H9 (cell line): ENCODE measurements around the gene PBX4. TPM values are rescaled to one million over a fixed set of nuclear protein-coding genes. Genes with fewer than 3 reads are reported as not detected.

ENCODE experiments used
- DNase-seq: peaks from one replicate; pipeline ENCODE4 v3.0.0-alpha.2; 2017
- H2AFZ ChIP-seq: one replicate; pipeline ENCODE4 v1.6.1; 2013; ENCODE audit warnings: mild to moderate bottlenecking, low read length, control low read depth, moderate library complexity
- H2AK5ac ChIP-seq: 2 replicates; pipeline ENCODE4 v1.6.1; 2013; ENCODE audit warnings: low read length, control low read depth, mixed read lengths; ENCODE audit not compliant: insufficient read length
- H2BK120ac ChIP-seq: one replicate; pipeline ENCODE4 v1.6.1; 2013; ENCODE audit warnings: low read depth, mild to moderate bottlenecking, low read length, control low read depth, inconsistent platforms; ENCODE audit not compliant: poor library complexity, severe bottlenecking
- H2BK12ac ChIP-seq: 2 replicates; pipeline ENCODE4 v1.6.1; 2013; ENCODE audit warnings: low read length, control low read depth, mixed read lengths, low read depth; ENCODE audit not compliant: insufficient read length
- H2BK15ac ChIP-seq: 2 replicates; pipeline ENCODE4 v1.6.1; 2013; ENCODE audit warnings: low read depth, low read length, control low read depth
- H2BK20ac ChIP-seq: one replicate; pipeline ENCODE4 v1.6.1; 2013; ENCODE audit warnings: low read depth, mild to moderate bottlenecking, low read length, control low read depth, inconsistent platforms; ENCODE audit not compliant: poor library complexity, severe bottlenecking
- H2BK5ac ChIP-seq: 2 replicates; pipeline ENCODE4 v1.6.1; 2013; ENCODE audit warnings: low read length, control low read depth, mixed read lengths; ENCODE audit not compliant: insufficient read length
- H3K14ac ChIP-seq: 2 replicates; pipeline ENCODE4 v1.6.1; 2013; ENCODE audit warnings: low read length, control low read depth; ENCODE audit not compliant: insufficient read depth
- H3K18ac ChIP-seq: 2 replicates; pipeline ENCODE4 v1.6.1; 2013; ENCODE audit warnings: low read depth, mild to moderate bottlenecking, mixed read lengths, low read length, control low read depth; ENCODE audit not compliant: insufficient read length
- H3K23ac ChIP-seq: 2 replicates; pipeline ENCODE4 v1.6.1; 2013; ENCODE audit warnings: low read length, control low read depth, mixed read lengths, low read depth; ENCODE audit not compliant: insufficient read length
- H3K23me2 ChIP-seq: 2 replicates; pipeline ENCODE4 v1.6.1; 2013; ENCODE audit warnings: low read depth, mild to moderate bottlenecking, mixed read lengths, low read length, control low read depth; ENCODE audit not compliant: insufficient read length, poor library complexity, severe bottlenecking
- H3K27ac ChIP-seq: 2 replicates; pipeline ENCODE4 v1.5.1; 2013; ENCODE audit warnings: low read length, control low read depth, mixed read lengths, low read depth; ENCODE audit not compliant: insufficient read length
- H3K27me3 ChIP-seq: 2 replicates; pipeline ENCODE4 v1.6.1; 2013; ENCODE audit warnings: low read length, control low read depth, inconsistent platforms; ENCODE audit not compliant: insufficient read depth
- H3K4ac ChIP-seq: 2 replicates; pipeline ENCODE4 v1.6.1; 2013; ENCODE audit warnings: low read depth, mild to moderate bottlenecking, control low read depth, inconsistent platforms, low read length, moderate library complexity
- H3K4me1 ChIP-seq: 2 replicates; pipeline ENCODE4 v1.6.1; 2013; ENCODE audit warnings: low read length, control low read depth, inconsistent platforms; ENCODE audit not compliant: insufficient read depth
- H3K4me2 ChIP-seq: 2 replicates; pipeline ENCODE4 v1.6.1; 2013; ENCODE audit warnings: low read length, control low read depth, mixed read lengths; ENCODE audit not compliant: insufficient read length, insufficient read depth
- H3K56ac ChIP-seq: 2 replicates; pipeline ENCODE4 v1.6.1; 2013; ENCODE audit warnings: low read depth, mild to moderate bottlenecking, mixed read lengths, low read length, control low read depth; ENCODE audit not compliant: insufficient read length
- H3K79me1 ChIP-seq: 2 replicates; pipeline ENCODE4 v1.6.1; 2013; ENCODE audit warnings: low read depth, mild to moderate bottlenecking, moderate library complexity, low read length, control low read depth, inconsistent platforms; ENCODE audit not compliant: insufficient read depth, poor library complexity, severe bottlenecking
- H3K79me2 ChIP-seq: 2 replicates; pipeline ENCODE4 v1.6.1; 2013; ENCODE audit warnings: low read length, control low read depth, inconsistent platforms; ENCODE audit not compliant: insufficient read depth
- H3K9ac ChIP-seq: 2 replicates; pipeline ENCODE4 v1.6.1; 2013; ENCODE audit warnings: low read length, control low read depth, mixed read lengths; ENCODE audit not compliant: insufficient read length; ENCODE audit errors: extremely low read depth
- H3K9me3 ChIP-seq: one replicate; pipeline ENCODE4 v1.6.1; 2013; ENCODE audit warnings: low read depth, low read length, inconsistent platforms; ENCODE audit not compliant: control insufficient read depth
- H3T11ph ChIP-seq: one replicate; pipeline ENCODE4 v1.6.1; 2013; ENCODE audit warnings: mild to moderate bottlenecking, low read length, control low read depth, inconsistent platforms
- H4K20me1 ChIP-seq: one replicate; pipeline ENCODE4 v1.6.1; 2013; ENCODE audit not compliant: control insufficient read depth, insufficient read length, insufficient read depth
- H4K5ac ChIP-seq: 2 replicates; pipeline ENCODE4 v1.6.1; 2013; ENCODE audit warnings: low read depth, mild to moderate bottlenecking, mixed read lengths, low read length, control low read depth; ENCODE audit not compliant: insufficient read length
- H4K8ac ChIP-seq: replicated peaks from 2 replicates; pipeline ENCODE4 v1.6.1; 2013; ENCODE audit warnings: low read length, control low read depth, mixed read lengths, low read depth; ENCODE audit not compliant: insufficient read length
- H4K91ac ChIP-seq: 2 replicates; pipeline ENCODE4 v1.6.1; 2013; ENCODE audit warnings: low read depth, mild to moderate bottlenecking, moderate library complexity, mixed read lengths, low read length, control low read depth; ENCODE audit not compliant: insufficient read length
- H3K27ac Mint-ChIP-seq, 3 experiments: 2 replicates in 2 of 3; 3 replicates in 1 of 3; pipeline ENCODE4 v1.8.0; 2020 to 2021; ENCODE audit warnings: mixed read lengths in 3 of 3, mild to moderate bottlenecking in 1 of 3, moderate library complexity in 1 of 3
- H3K27me3 Mint-ChIP-seq: 2 replicates; pipeline ENCODE4 v1.8.0; 2021; ENCODE audit warnings: low read depth, mild to moderate bottlenecking, moderate library complexity, mixed read lengths
- H3K36me3 Mint-ChIP-seq, 3 experiments: 2 replicates in 2 of 3; 3 replicates in 1 of 3; pipeline ENCODE4 v1.8.0; 2020 to 2021; ENCODE audit warnings: low read depth in 3 of 3, mixed read lengths in 3 of 3; ENCODE audit not compliant: insufficient read depth in 1 of 3
- H3K4me1 Mint-ChIP-seq, 2 experiments: 2 replicates each; pipeline ENCODE4 v1.8.0; 2020; ENCODE audit warnings: mixed read lengths in 2 of 2
- H3K4me3 Mint-ChIP-seq, 2 experiments: 2 replicates in 1 of 2; 3 replicates in 1 of 2; pipeline ENCODE4 v1.8.0; 2020 to 2021; ENCODE audit warnings: mild to moderate bottlenecking in 2 of 2, mixed read lengths in 2 of 2, moderate library complexity in 1 of 2
- H3K9me3 Mint-ChIP-seq, 2 experiments: 2 replicates in 1 of 2; 3 replicates in 1 of 2; pipeline ENCODE4 v1.8.0; 2020; ENCODE audit warnings: mild to moderate bottlenecking in 2 of 2, mixed read lengths in 2 of 2, moderate library complexity in 1 of 2
- CTCF ChIP-seq: fragments of 200-600 bp; sonication (generic); conservative IDR thresholded peaks from 3 replicates; pipeline ENCODE4 v1.8.0; 2021; ENCODE audit warnings: antibody characterized with exemption, mild to moderate bottlenecking
- WGBS: extraction: QIAGEN DNeasy Blood & Tissue Kit; methylation state at CpG from one replicate; pipeline ENCODE4 v1.1.7; 2013; ENCODE audit warnings: missing lambda C conversion rate, low lambda C conversion rate, mixed read lengths; ENCODE audit not compliant: insufficient read length; ENCODE audit errors: extremely low coverage; 5-methylcytosine and 5-hydroxymethylcytosine counted together
- total RNA-seq: library from RNA; stranded (reverse); gene quantifications from 2 replicates; pipeline ENCODE4 v1.2.1, GENCODE V29; 2021

Gene PBX4
- total RNA-seq, 1 experiment from 2014 or later = 3.3 TPM

- Mint-ChIP-seq H3K36me3 (no peaks in the 10 kb centered on the region), H3K4me3 (no peak overlapping the region), H3K9me3 (no peaks in the 10 kb centered on the region), H3K4me1 (peaks cover 5 to 9% of the 10 kb centered on the region in 2 experiments), H3K27me3 (peaks cover 4% of the 10 kb centered on the region; the same call in 1 of the 2 replicates), H3K27ac (no peak overlapping the region; a peak in 1 of 7 replicates)
- Histone ChIP-seq H2AFZ (no peak overlapping the region), H3K18ac (no peak overlapping the region), H3K4me1 (no peaks in the 10 kb centered on the region; the same call in 1 of the 2 replicates), H3K23me2 (no peaks in the 10 kb centered on the region), H3K27me3 (no peaks in the 10 kb centered on the region), H3K4ac (no peak overlapping the region), H3K79me1 (no peaks in the 10 kb centered on the region), H3K23ac (no peak overlapping the region), H2AK5ac (no peak overlapping the region), H4K5ac (no peak overlapping the region), H3K9ac (no peak overlapping the region), H3K56ac (no peak overlapping the region), H2BK20ac (no peak overlapping the region), H3K14ac (no peak overlapping the region), H3K4me2 (no peak overlapping the region), H3K79me2 (no peaks in the 10 kb centered on the region), H4K91ac (no peak overlapping the region), H2BK5ac (no peak overlapping the region), H4K20me1 (no peaks in the 10 kb centered on the region), H3K27ac (no peak overlapping the region), H3K9me3 (no peaks in the 10 kb centered on the region), H2BK12ac (no peak overlapping the region), H3T11ph (no peak overlapping the region), H4K8ac (no peak overlapping the region), H2BK15ac (no peak overlapping the region), H2BK120ac (no peak overlapping the region)
- no peak for DNase-seq
- TF ChIP-seq CTCF = no peak
- no CpG with 5 or more reads among the region's 16 CpGs for WGBS
Measured at GRCh38 chr19:19558636-19559035, 59.9 kb downstream of the PBX4 start.
